Left cardiac atrium (tissue), 4 donors: ENCODE results near the gene RSAD1. TPM values are rescaled to one million over a fixed set of nuclear protein-coding genes. Genes with fewer than 3 reads are reported as not detected.

ENCODE experiments used
- ATAC-seq, 2 donors: fragments of 200-7000 bp; cut with Tn5 transposase; one replicate each; pipeline ENCODE4 v1.9.1; 2020; ENCODE audit warnings: mild to moderate bottlenecking in 2 of 2, moderate library complexity in 2 of 2
- DNase-seq: peaks from one replicate; pipeline ENCODE4 v3.0.0-alpha.2; 2020
- intact Hi-C, 2 donors: fragments of 100-400 bp; cut with DNase I; formaldehyde crosslinking; loops; one replicate each; pipeline versions ENCODE4 v1.14.1 to v1.15.1; 2022 to 2023
- long read RNA-seq: library from polyadenylated mRNA; unstranded; transcript quantifications from one replicate; pipeline ENCODE4 v2.0.0, GENCODE V29; 2021
- total RNA-seq, 2 donors: library from RNA; stranded (reverse); fragmentation: NEBNext Ultra II Directional; extraction: Animal tissue kit (Norgen Biotek cat#: 25700); gene quantifications; one replicate each; pipeline ENCODE4 v1.2.1, GENCODE V29; 2021
- donor health status: DM: no; HTN: yes; CAD: no.
- donor health status: DM: no; HTN: yes; CAD: no; lungs with severe emphysema.
- donor health status: DM: yes; HTN: yes; CAD: no.
- donor health status: Dilated cardiomyopathy.

The RSAD1 gene
- total RNA-seq: 10 to 100 TPM; 31.6 to 38.8 TPM
- long read RNA-seq, transcript RSAD1-201 (9 exons, 2,528 nt): major isoform, 29 of 43 reads
- long read RNA-seq, partial matches to known transcripts: 6 of 43 reads
- long read RNA-seq, other reads (novel, unspliced or antisense): 7 of 43 reads

DNA sequence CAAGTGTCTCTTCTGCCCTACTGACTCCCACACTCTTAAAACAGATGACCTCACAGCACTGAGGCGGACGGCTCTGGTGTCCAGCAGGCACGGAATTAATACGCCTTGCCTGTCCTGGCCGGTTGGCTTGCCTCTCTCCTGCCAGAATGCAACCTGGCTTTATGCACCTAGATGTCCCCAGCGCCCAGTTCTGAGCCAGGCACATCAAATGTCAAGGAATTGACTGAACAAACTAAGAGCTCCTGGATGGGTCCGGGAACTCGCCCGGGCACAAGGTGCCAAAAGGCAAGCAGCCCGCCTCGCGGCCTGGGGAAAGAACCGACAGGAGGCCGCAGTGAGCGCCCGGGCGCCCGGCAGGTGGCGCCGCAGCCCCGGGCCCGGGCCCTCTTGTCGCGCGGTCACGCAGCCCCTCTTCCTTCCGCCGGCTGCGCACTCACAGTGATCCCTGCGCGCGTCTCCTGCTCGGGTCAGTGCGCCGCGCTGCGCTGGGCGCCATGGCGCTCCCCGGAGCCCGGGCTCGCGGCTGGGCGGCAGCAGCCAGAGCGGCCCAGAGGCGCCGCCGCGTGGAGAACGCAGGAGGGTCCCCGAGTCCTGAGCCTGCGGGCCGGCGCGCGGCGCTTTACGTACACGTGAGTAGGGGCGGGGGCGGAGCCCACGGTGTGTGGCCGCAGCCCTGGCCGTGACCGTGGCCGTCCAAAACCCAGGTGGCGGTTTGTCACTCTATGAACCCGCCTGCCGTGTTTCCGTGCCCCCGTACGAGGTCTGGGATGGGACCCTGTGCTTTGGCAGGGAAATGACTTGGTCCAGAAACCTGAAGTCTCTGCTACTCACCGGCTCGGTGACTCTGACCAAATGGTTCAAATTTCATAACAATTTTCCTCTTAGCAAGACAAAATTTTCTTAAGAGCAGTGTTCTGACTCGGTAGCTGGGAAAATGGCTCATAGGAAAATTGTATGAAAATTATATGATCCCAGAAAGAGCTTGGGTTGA is at the start of gene RSAD1:
Gene RSAD1, plus strand, starts transcription at position 470 of the 991 bp plus-strand sequence. Its CDS starts 25 bp downstream, at position 495.
- intact Hi-C loops: loop anchor here in 1 of 2 donors (2.0 to 5.0 kb wide), 2 partner anchors 51 to 116 kb away; partner anchors contain the start of gene ACSF2

DNA sequence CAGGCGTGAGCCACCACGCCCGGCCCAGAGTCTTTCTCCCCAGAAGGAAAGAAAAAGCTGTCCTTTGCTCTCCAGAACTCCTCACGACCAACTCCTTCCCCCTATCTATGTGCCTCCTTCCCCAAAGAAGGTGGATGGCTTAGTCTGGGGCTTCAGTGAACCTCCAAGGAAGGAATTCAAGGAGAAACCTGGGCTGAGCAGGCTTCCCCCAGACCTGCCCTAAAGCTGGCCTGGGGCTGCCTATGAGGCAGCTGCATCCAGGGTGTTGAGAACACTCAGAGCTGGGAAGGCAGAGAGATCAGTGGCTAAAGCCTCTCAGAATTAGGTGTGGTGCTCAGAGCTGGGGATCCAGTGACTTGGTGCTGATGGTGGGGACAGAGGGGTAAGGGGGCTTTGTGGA is 48.9 kb upstream of the RSAD1 start:
- intact Hi-C loops: loop anchor here in 1 of 2 donors (5.0 kb wide), 1 partner anchor 48 kb away; the partner anchor contains the start of gene RSAD1
- ATAC-seq (no peak), DNase-seq (no peak)

More for the DNA sequence above, at the start of gene RSAD1:
- DNase-seq (peak; percentile 91), ATAC-seq (peak; percentile 90 to 91)

DNA sequence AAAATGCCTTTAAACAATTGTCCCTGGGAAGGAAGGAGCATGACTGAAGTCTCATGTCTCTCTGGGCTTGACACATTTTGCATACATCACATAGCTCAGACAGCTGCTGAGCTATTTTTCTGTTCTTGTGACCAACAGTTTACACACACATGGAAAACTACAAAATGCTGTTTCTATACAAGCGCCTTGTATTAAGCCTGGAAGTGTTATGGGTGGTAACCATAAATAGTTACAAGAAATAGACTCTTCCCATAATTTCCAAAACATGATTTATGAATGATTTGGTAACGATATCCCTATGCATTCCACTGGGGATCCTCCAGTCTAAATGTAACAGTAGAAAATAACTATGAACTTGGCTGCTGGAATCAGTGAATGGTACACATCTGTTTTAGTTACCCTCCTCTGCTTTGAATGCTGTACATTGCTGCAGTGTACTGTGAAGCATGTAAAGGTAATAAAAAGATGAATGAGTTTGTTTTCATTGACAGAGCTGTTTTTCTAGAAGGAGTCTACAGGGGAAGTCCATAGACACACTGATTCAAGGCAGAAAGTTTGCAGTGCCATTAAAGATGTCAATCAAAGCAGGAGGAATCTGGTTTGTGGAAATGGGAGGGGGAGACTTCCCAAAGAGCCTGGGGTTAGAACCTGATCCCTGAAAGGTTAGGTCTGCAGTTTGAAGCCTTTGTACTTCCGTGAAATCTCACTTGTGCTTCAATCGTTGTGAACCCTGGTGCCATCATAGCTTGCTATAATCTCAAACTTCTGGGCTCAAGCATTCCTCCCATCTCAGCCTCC is 47.6 kb upstream of the RSAD1 start:
- no peak for ATAC-seq
- no peak for DNase-seq
- intact Hi-C loops: no loop called here

DNA sequence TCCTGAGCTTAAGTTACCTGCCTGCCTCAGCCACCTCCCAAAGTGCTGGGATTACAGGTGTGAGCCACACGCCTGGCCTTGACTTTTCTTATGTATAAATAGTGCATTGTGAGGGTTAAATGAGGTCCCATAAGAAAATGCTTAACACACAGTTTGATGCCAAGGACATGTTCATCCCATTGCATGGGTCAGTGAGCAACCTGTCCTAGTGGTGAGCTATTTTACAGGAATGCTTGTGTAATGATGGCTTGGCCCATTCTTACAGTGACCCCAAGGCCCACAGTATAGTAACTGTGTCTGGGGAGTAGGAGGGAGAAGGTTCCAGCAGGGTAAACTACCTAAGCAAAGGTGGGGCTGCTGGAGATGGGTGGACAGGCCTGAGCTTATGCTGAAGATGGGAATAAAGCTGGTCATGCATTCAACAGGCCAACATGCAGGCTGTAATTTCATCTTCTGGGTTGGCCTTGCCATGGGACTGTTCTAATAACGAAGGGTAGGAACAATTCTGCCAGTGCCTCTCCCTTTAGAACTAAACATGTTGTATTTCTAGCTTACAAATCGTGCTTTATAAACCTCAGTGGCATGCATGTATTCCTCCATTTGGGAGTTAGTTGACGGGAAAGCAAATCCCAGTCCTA is 46.4 kb upstream of the RSAD1 start:
- intact Hi-C loops: no loop called here
- DNase-seq: no peak
- no peak for ATAC-seq

DNA sequence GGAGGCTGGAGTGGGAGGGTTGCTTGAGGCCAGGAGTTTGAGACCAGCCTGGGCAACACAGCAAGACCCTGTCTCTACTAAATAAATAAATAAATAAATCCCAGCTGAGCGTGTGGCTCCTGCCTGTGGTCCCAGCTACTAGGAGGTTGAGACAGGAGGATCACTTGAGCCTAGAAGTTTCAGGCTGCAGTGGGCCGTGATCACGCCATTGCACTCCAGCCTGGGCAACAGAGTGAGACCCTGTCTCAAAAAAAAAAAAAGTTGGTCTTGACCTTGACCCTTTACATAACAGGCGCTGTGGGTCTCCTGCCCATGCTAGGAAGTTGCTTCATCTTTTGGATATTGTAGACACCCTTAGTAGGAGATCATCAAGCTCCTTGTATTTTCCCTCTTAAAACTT is 41.3 kb upstream of the RSAD1 start:
- ATAC-seq: no peak
- intact Hi-C loops: no loop called here
- DNase-seq: no peak

DNA sequence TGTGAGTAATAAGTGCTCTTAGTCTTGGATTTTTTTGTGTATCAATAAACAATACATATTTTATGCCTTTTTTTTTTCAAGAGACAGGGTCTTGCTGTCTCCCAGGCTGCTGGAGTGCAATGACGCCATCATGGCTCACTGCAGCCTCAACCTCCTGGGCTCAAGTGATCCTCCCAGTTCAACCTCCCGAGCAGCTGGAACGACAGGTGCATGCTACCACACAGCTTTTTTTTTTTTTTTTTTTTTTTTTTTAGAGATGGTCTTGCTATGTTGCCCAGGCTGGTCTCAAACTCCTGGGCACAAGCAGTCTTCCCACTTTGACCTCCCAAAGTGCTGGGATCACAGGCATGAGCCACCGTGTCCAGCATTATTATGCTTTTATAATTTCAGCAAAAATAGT is 39.7 kb upstream of the RSAD1 start:
- intact Hi-C loops: no loop called here
- no peak for DNase-seq
- ATAC-seq: no peak

DNA sequence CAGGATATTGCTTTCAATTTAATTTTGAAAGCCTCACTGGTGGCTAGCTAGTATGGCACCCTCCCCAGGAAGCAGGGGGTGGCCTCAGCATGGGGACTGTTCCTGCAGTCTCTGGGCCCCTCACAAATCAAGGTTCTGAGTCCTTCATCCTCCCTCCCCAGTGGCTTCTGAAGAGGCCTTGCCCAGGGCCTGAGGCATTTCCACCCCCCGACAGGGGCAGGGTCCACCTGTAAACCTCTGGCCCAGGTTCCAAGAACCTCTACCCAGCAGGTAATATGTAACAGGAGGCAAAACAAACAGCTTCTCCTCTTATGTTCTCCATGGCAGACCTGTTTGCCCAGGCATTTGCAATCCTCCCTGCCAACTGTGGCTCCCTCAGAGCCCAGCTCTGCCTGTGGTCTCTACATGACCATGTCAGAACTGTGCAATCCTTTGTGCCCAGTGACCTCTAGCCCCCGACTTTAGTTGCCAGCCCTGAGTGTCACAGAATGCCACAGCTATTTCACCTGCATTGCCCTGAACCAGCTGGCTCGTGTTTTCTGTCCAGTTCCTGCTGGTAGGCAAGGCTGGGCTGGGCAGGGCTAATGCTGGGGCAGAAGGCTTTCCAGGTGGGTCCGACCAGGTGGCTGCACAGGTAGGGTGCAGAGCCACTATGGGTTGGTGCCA is 38.4 kb upstream of the RSAD1 start:
- peak in 1 of 2 donors; percentile 38 for ATAC-seq
- DNase-seq: no peak
- intact Hi-C loops: no loop called here

DNA sequence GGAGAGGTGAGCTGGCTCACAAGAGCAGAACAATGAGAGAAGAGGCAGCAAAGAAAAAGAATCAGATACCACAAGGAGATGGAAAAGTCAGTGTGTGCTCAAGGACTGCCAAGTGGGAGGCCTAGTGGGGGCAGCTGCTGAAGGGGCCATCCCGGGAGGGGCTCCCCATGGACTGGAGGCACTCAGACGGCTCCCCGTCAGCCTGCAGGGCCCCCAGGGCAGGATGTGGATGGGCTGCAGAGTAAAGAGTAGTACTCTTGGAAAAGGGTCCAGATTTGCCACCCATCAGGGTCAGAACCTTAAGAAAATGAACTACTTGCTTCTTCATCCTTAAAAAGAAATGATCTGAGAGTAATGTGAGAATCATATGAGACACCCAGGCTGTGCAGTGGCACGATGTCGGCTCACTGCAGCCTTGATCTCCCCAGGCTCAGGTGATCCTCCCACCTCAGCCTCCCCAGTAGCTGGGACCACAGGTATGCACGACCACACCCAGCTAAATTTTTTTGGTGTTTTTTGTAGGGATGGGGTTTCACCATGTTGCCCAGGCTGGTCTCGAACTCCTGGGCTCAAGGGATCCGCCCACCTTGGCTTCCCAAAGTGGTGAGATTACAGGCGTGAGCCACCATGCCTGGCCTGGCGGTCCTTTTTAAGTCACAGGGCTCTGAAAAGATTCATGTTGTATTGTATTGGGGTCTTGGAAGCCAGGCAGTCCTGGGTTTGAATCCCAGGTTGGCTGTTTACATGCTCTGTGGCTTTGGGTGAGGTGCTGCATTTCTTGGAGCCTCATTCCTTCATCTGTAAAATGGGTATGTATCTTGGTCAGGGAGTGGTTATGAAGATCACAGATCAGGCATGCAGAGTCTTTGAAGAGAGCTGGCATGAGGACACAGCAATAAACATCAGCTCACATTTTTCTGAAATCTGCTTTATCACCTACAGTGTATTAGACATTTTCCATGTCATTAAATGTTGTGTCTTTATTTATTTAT is 37.5 kb upstream of the RSAD1 start:
- DNase-seq (no peak), ATAC-seq (no peak)
- intact Hi-C loops: no loop called here

DNA sequence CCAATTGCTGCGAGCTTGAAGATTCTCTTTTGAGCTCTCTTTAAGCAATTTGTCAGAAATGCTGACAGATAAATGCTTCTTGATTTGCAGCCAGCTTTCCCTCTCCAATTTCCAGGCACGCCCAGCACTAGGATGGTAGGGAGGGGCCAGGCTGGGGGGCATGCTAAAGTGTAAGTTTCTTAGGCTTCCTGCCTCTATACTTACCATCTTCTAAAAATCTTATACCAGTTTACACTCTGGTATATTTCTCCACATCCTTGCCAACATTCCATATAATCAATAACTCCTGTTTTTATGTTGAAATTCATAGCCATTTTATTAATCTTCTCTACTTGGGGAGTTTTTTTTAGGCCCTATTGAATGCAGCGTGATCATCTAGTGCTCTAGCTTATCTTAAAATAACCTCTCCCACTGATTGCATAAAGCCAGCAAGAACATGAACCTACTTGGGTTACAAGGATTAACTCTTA is 35.1 kb upstream of the RSAD1 start:
- ATAC-seq: peak; percentile 60 to 85
- intact Hi-C loops: no loop called here
- DNase-seq: peak; percentile 52

DNA sequence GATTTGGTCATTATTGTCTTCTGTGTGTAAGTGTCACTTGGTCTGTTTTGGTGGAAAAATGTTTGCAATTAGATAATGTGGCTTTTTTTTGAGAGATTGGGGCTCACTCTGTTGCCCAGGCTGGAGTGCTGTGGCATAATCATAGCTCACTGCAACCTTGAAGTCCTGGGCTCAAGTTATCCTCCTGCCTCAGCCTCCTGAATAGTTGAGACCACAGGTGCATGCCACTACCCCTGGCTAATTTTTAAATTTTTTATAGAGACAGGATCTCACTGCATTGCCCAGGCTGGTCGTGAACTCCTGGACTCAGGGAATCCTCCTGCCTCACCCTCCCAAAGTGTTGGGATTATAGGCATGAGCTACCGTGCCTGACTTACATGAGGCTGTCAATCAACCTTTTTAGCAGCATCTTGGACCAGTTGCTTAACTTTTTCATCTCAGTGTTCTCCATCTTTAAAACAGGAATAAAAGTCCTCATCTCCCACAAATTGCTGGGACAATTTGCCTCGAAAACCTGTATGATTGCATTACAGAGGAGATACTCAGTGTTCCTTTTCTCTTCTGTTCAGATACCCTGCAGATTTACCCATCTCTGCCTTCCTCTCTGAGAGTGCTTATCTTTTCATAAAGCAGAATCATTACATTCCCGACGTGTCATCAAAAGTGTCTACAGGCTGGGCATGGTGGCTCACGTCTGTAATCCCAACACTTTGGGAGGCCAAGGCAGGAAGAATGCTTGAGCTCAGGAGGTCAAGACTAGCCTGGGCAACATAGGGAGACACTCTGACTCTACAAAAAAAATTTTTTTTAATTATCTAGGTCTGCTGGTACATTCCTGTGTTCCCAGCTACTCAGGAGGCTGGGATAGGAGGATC is 33.6 kb upstream of the RSAD1 start:
- DNase-seq: no peak
- ATAC-seq: no peak
- intact Hi-C loops: no loop called here

DNA sequence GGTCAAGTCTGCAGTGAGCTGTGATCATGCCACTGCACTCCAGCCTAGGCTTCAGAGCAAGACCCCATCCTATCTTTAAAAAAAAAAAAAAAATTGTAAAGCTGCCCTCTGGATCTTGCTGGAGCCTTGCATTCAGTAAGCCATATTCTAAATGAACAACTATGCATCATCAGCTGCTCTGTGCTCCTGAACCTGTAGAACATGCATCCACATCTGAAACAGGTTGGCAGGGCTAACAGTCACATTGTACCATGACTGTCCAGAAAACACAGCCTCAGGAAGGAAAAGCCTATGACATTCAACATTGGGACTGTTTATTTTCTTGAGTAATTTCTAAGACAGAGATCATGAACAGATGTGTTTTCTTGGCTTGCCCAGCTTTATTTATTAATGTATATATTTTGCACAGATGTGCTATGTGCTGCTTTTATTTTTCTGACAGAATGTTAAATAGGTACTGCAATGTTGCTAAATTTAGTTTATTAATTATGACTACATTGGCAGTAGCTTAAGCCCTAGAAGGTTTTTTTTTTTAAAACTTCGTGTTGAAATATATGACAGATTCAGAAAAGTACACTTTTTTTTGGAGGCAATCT is 32.8 kb upstream of the RSAD1 start:
- DNase-seq (no peak), ATAC-seq (no peak)

DNA sequence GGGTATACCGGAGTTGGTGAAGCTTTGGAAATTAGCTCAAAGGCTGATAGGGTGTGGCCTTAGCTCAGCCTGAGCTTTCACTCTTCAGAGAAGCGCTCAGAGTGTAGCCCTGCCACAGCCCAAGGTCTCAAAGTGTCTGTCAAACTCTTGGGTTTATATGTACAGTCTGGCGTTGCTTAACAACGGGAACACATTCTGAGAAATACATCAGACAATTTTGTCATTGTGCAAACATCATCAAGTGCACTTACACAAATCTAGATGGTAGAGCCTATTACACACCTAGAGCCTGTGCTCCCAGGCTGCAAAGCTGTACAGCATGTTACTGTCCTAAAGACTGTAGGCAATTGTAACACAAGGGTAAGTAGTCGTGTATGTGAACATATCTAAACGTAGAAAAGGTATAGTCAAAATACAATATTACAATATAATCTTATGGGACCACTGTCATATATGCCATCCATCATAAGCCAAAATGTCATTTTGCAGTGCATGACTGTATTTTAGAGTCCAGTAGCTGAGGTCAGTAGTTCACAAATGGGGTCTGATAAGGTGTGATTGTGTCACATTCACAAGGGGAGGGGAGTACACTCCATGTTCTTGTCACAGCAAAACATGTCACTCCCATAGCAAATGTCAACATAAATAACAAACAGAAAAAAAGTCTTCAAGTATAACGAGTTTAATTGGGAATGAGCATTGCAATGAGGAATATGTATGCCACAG is 30.6 kb upstream of the RSAD1 start:
- ATAC-seq: peak; percentile 17 to 21
- intact Hi-C loops: no loop called here
- DNase-seq: no peak

More for the DNA sequence above, 32.8 kb upstream of the RSAD1 start:
- intact Hi-C loops: no loop called here

DNA sequence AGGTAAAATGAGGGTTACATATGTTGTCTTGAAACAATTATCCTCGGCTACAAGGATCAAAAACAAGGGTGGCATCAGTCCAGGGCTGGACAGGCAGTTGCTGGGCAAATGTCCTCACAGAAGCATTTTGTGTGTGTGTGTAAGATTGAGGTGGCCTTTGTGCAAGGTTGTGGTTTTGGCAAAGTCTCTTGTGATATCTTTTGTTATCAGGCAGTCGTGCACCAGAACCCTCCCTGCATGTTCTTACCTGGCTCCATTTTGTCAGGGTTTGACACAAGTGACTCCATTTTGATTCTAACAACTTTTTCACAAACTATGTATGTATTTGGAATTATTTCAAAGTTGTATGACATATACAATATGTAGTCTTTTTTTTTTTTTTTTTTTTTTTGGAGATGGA is 30.0 kb upstream of the RSAD1 start:
- ATAC-seq (no peak), DNase-seq (no peak)
- intact Hi-C loops: no loop called here

DNA sequence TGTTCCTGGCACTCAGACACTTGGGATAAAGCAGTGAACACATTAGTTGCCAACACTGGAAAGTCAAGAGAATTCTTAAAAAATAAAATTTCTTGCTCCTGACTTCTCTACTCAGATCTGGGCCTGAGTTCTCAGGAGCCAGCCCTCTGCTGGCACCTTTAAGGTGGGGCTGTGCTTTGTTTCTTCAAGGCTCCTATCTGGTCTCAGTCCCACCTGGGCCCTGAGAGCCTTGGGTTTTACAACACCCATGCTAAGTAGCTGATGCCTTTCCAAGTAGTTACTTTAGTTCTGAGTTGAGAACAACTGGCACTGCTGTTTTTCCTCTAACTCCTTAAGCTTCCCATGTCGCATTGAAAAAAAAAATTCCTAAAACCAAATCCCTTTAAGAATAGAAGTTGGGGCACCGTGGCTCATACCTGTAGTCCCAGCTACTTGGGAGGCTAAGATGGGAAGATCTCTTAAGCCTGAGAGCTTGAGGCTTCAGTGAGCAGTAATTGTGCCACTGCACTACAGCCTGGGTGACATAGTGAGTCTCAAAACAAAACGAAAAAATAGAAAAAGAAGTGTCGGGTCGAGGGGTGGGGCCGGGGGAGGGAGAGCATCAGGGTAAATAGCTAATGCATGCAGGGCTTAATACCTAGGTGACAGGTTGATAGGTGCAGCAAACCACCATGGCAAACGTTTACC is 26.6 kb upstream of the RSAD1 start:
- ATAC-seq (no peak), DNase-seq (no peak)
- intact Hi-C loops: no loop called here
